Regular cardiac myocyte (primary cell): Measurements from ENCODE around the gene SF3B1. TPM values are rescaled to one million over a fixed set of nuclear protein-coding genes. Genes with fewer than 3 reads are reported as not detected.

Source experiments
- total RNA-seq: library from RNA; depleted of rRNA; stranded (reverse); fragments of >200 nt; gene quantifications from 2 replicates; pipeline ENCODE4 v1.2.3, GENCODE V29; 2014

SF3B1 gene
- 152 and 211 TPM in 2 replicates for total RNA-seq

GRCh38 chr2:197434541-197435513, at the start of gene SF3B1:
Gene SF3B1 (minus strand): TSS chr2:197435028. CDS start chr2:197434999, 29 bp downstream.

GRCh38 chr2:197453123-197453913, 18.5 kb upstream of the SF3B1 start, which contains the start of gene COQ10B:
Gene COQ10B (plus strand): TSS chr2:197453552. CDS start chr2:197453561, 9 bp downstream.

Other genes with a start within 250 kb of the SF3B1 start
- 15.8 and 17.8 TPM in 2 replicates for gene ANKRD44, start 124.2 kb downstream of the SF3B1 start, total RNA-seq
- gene COQ10B, start 18.5 kb upstream of the SF3B1 start, total RNA-seq: 67.9 and 68.2 TPM in 2 replicates
- 198 and 574 TPM in 2 replicates for gene HSPD1, start 64.8 kb upstream of the SF3B1 start, total RNA-seq
- gene HSPE1, start 65.4 kb upstream of the SF3B1 start, total RNA-seq: 132 and 357 TPM in 2 replicates
- 36.1 and 45.1 TPM in 2 replicates for gene MOB4, start 81.0 kb upstream of the SF3B1 start, total RNA-seq
- 0.58 and 3.7 TPM in 2 replicates for gene RFTN2, start 240.6 kb upstream of the SF3B1 start, total RNA-seq